ENCODE data around the gene ARL15.

DNA sequence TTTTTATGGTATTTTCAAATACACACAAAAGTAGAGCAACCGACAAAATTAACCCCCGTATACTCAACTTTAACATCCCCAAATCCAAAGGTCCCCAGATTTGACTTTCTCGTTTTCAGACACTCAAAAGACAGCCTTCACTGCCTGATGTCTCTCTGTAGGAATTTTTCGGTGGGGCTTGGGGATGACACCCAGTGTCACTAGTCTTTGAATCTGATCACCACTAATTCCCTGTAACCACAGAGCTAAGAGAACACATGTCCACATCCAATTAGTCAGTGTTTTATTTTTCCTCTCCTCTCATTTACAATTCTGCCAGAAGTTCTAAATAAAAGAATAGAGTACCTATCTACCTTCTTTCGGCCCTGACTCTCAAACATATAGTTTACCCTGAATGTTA, 324.6 kb downstream of the ARL15 start:
- TF ChIP-seq, protein P1, sequence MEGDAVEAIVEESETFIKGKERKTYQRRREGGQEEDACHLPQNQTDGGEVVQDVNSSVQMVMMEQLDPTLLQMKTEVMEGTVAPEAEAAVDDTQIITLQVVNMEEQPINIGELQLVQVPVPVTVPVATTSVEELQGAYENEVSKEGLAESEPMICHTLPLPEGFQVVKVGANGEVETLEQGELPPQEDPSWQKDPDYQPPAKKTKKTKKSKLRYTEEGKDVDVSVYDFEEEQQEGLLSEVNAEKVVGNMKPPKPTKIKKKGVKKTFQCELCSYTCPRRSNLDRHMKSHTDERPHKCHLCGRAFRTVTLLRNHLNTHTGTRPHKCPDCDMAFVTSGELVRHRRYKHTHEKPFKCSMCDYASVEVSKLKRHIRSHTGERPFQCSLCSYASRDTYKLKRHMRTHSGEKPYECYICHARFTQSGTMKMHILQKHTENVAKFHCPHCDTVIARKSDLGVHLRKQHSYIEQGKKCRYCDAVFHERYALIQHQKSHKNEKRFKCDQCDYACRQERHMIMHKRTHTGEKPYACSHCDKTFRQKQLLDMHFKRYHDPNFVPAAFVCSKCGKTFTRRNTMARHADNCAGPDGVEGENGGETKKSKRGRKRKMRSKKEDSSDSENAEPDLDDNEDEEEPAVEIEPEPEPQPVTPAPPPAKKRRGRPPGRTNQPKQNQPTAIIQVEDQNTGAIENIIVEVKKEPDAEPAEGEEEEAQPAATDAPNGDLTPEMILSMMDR (IDR thresholded peaks at IDR 0.05; ENCODE audit: insufficient read depth, low read length), result no peak
- TF ChIP-seq POLR2AphosphoS5 (IDR thresholded peaks at IDR 0.05; ENCODE audit: low read depth) (no peak), SPI1 (IDR thresholded peaks at IDR 0.05; ENCODE audit: borderline replicate concordance, low read depth) (no peak), REST (IDR thresholded peaks at IDR 0.05; ENCODE audit: insufficient replicate concordance, low read depth) (no peak), GABPA (IDR thresholded peaks at IDR 0.05; ENCODE audit: low read depth) (no peak)
